Right atrium auricular region (tissue), 2 donors: ENCODE data around the gene EPHA4. TPM values are rescaled to one million over a fixed set of nuclear protein-coding genes. Genes with fewer than 3 reads are reported as not detected.
A peak's percentile ranks its signal among the peaks of the same experiment; 100 is the strongest.

Experiments
- DNase-seq: peaks from one replicate; pipeline ENCODE4 v3.0.0-alpha.2; 2019; ENCODE audit warnings: low spot score
- H3K27ac ChIP-seq, 2 donors: fragments of 200-600 bp; sonication (generic); 1 replicate in 1 of 2; 2 replicates in 1 of 2; pipeline ENCODE4 v1.5.1; 2016 to 2019
- H3K27me3 ChIP-seq, 2 donors: fragments of 200-600 bp; sonication (generic); one replicate each; pipeline versions ENCODE4 v1.5.1 to v1.6.0; 2017 to 2019
- H3K36me3 ChIP-seq: fragments of 200-600 bp; sonication (generic); one replicate; pipeline ENCODE4 v1.5.1; 2016
- H3K4me1 ChIP-seq, 2 donors: fragments of 200-600 bp; sonication (generic); one replicate each; pipeline versions ENCODE4 v1.5.1 to v1.6.0; 2017 to 2019
- H3K4me3 ChIP-seq, 2 donors: fragments of 200-600 bp; sonication (generic); 1 replicate in 1 of 2; 2 replicates in 1 of 2; pipeline ENCODE4 v1.5.1; 2017 to 2019; ENCODE audit warnings: mild to moderate bottlenecking in 1 of 2, moderate library complexity in 1 of 2
- H3K9me3 ChIP-seq, 2 donors: fragments of 200-600 bp; sonication (generic); one replicate each; pipeline ENCODE4 v1.5.1; 2019
- CTCF ChIP-seq, 2 donors: fragments of 200-600 bp; sonication (generic); IDR thresholded peaks; one replicate each; pipeline ENCODE4 v1.5.1; 2019; ENCODE audit warnings: antibody characterized with exemption in 2 of 2
- total RNA-seq, 2 donors: library from RNA; depleted of rRNA; stranded (reverse); fragments of >200 nt; gene quantifications; one replicate each; pipeline ENCODE4 v1.1.0, GENCODE V29; 2016

EPHA4 gene
- total RNA-seq, 2 donors from 2014 or later = 74.2 to 107 TPM

- Histone ChIP-seq H3K4me3 (no peak overlapping the region), H3K27ac (no peak overlapping the region), H3K36me3 (peaks cover 16% of the 10 kb centered on the region), H3K9me3 (no peaks in the 10 kb centered on the region), H3K27me3 (no peaks in the 10 kb centered on the region), H3K4me1 (peaks cover 0 to 12% of the 10 kb centered on the region in 2 donors)
- no peak for TF ChIP-seq CTCF (IDR thresholded peaks at IDR 0.05)
- DNase-seq = no peak
Observed at GRCh38 chr2:221451862-221452788, 120.0 kb downstream of the EPHA4 start.

- TF ChIP-seq CTCF (IDR thresholded peaks at IDR 0.05) = no peak
Observed at GRCh38 chr2:221450280-221450679, 121.8 kb downstream of the EPHA4 start.

GRCh38 chr2:221449406-221449805 lies 122.7 kb downstream of the EPHA4 start:
- no peak for TF ChIP-seq CTCF (IDR thresholded peaks at IDR 0.05)
- no peak for DNase-seq
- no peaks in the 10 kb centered on the region for H3K9me3 ChIP-seq
- peaks cover 0 to 16% of the 10 kb centered on the region in 2 donors for H3K4me1 ChIP-seq
- H3K27me3 ChIP-seq = no peaks in the 10 kb centered on the region
- H3K27ac ChIP-seq = peak overlapping the region in 1 of 2 donors; percentile 5
- H3K4me3 ChIP-seq = no peak overlapping the region
- H3K36me3 ChIP-seq = peaks cover 7% of the 10 kb centered on the region

More at GRCh38 chr2:221450280-221450679, 121.8 kb downstream of the EPHA4 start:
- Histone ChIP-seq H3K27ac (no peak overlapping the region), H3K4me1 (peaks cover 0 to 12% of the 10 kb centered on the region in 2 donors), H3K36me3 (peaks cover 8% of the 10 kb centered on the region), H3K4me3 (no peak overlapping the region), H3K27me3 (no peaks in the 10 kb centered on the region), H3K9me3 (no peaks in the 10 kb centered on the region)
- DNase-seq = no peak

- no peak for TF ChIP-seq CTCF (IDR thresholded peaks at IDR 0.05)
- Histone ChIP-seq H3K4me1 (peaks cover 0 to 21% of the 10 kb centered on the region in 2 donors), H3K27ac (peak overlapping the region in 1 of 2 donors; percentile 5), H3K36me3 (peaks cover 4% of the 10 kb centered on the region), H3K27me3 (no peaks in the 10 kb centered on the region), H3K4me3 (no peak overlapping the region), H3K9me3 (no peaks in the 10 kb centered on the region)
- DNase-seq = no peak
Observed at GRCh38 chr2:221448844-221449390, 123.2 kb downstream of the EPHA4 start.

- Histone ChIP-seq H3K27ac (no peak overlapping the region), H3K36me3 (peaks cover 3% of the 10 kb centered on the region), H3K27me3 (no peaks in the 10 kb centered on the region), H3K4me1 (peaks cover 0 to 28% of the 10 kb centered on the region in 2 donors), H3K4me3 (no peak overlapping the region), H3K9me3 (no peaks in the 10 kb centered on the region)
- no peak for TF ChIP-seq CTCF (IDR thresholded peaks at IDR 0.05)
- DNase-seq = no peak
Observed at GRCh38 chr2:221448057-221448843, 123.9 kb downstream of the EPHA4 start.
